HG03196 (cell line): ENCODE measurements around the gene PSMG4.

ENCODE experiments used
- ATAC-seq: cut with Tn5 transposase; IDR thresholded peaks from one replicate; pipeline ENCODE4 v1.9.1; 2021; ENCODE audit not compliant: unreplicated experiment

The PSMG4 gene

DNA sequence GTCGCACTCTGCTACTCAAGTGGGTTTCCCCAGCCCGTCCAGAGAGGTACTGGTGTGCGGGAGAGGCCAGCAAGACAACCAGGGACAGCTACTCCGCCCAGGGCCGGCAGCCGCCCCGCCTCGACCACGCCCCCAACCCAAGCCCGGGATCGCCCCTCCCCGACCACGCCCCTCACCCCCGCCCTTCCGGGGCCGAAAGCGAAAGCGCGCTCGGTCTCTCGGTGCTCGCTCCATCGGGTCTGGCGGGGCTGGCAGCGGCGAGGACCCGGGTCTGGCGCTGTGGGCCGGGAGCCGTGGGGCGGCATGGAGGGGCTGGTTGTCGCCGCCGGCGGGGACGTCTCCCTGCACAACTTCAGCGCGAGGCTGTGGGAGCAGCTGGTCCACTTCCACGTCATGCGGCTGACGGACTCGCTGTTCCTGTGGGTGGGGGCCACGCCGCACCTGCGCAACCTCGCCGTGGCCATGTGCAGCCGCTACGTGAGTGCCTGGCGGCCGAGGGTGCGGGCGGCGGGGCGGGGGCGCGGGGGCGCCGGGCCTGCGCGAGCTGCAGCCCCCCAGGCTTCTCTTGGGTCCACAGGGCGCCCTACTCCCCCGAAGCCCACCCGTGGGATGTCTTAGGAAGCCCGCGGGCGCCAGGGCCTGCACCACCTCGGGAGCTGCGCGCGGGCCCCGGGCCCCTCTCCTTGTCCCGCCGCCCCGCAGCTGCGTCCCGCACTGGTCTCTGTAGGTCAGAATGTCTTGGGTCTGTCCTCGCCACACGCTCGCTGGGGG is at the start of gene PSMG4:
TSS of gene PSMG4 (plus strand) at position 228 of the 771 bp plus-strand sequence. CDS start at position 304, 76 bp downstream.
- peak; percentile 72 for ATAC-seq

DNA sequence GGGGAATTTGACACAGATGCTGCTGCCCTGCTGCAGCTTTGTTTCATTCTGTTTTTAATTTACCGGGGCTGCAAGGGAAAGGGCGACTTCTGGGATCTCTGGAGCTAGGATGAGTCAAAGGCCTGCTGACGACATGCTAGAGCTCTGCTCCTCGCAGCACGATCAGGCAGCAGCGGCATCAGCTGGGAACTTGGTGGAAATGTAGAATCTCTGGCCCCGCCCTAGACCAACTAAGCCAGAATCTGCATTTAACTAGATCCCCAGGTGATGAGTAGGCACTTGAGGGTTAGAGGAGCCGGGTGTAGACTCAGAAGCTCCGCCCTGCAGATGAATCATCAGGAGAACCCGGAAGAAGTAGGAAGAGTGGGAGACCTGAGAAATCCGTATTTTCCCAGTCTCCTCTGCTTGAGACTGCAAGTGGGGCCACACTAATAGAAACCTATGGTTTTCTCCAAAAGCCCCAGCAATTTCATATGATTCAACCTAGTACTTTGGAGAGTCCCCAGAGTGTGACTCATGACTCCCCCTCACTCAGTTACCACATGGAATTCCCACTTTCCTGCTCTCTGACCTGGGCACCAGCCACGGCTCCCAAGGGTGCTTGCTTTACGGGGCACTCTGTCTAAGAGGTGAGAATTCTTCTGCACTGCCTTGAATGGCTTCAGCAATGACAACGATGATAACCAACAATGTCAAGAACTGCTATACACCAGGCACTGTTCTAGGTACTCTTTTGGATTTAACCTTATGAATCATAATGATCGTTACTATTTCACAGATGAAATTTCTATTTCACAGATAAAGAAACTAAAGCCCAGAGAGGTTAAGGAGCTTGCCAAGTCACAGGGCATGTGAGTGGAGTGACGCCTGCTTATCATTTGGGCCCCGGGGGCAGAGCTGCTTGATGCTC is 49.4 kb upstream of the PSMG4 start:
- ATAC-seq = peak; percentile 46

GRCh38 chr6:3210024-3210610 is 48.6 kb upstream of the PSMG4 start:
- ATAC-seq = no peak

DNA sequence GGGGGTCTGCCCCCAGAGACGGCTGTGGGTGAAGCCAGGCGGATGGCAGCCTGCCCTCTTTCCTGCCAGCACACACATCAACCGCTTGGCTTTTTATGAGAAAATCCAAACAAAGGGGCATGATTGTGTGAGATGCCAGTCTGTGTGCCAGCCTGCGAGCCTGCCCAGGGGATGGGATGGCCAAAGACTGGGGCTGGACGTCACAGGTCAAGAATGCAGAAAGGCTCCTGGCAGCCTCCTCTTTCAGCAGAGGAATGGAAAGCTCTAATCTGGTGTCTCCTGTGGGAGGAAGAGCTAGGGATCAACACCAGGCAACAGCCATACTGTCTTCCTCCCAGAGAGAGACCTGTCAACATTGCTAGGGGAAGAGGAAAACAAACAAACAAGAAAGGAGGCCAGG is 47.1 kb upstream of the PSMG4 start:
- no peak for ATAC-seq

DNA sequence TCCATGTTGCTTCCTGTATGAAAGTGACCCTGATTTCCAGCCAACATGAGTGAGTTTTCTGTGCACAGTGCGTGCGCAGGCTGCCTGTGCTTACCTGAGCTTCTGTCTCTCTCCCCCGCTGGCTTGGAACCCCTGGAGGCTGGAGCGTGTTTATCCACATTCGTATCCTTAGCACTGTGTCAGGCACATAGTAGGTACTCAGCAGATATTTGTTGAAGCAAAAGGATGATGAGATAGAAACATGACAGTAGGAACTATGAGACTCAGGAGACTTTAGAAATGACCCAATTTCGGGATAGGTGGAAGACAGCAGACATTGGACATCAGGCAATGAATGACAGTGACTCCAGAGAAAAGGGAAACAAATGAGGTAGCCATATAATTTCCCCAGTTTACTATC is 46.5 kb upstream of the PSMG4 start:
- no peak for ATAC-seq

DNA sequence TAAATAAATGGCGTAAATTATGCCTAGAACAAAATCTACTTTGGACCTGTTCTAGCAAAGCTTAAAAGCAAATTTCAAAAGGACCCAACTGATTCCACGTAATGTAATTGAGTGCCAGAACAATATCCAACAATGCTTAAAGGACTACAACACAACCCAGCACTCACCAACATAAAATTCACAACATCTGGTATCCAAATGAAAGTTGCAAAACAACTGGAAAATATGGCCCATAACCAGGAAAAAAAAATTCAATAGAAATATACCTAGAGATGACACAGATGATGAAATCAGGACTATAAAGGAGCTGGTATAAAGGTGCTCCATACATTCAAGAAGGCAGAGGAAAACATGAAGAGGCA is 45.4 kb upstream of the PSMG4 start:
- ATAC-seq = no peak

GRCh38 chr6:3214898-3215297 is 43.8 kb upstream of the PSMG4 start:
- ATAC-seq = no peak

DNA sequence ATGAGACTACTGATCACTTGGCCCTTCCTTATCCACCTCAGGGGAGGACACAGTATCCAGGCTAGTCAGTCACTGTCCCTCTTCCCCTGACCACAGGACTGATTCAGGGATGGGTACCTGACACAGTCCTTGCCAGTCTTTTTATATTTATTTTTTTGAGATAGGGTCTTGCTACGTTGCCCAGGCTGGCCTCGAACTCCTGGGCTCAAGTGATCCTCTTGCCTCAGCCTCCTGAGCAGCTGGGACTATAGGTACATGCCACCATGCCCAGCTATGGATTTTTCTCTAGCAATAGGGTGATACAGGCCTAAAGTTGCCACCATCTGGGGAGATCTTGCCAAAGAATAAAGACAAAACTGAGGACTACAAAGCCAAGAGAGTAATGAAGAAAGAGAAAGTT is 41.5 kb upstream of the PSMG4 start:
- ATAC-seq = no peak

- no peak for ATAC-seq
Measured at GRCh38 chr6:3218266-3218665, 40.5 kb upstream of the PSMG4 start.

GRCh38 chr6:3220366-3220765 is 38.4 kb upstream of the PSMG4 start:
- no peak for ATAC-seq

GRCh38 chr6:3221578-3221977 is 37.2 kb upstream of the PSMG4 start:
- no peak for ATAC-seq

GRCh38 chr6:3222506-3223038 is 36.2 kb upstream of the PSMG4 start:
- no peak for ATAC-seq

- no peak for ATAC-seq
Measured at GRCh38 chr6:3226042-3226441, 32.7 kb upstream of the PSMG4 start.

DNA sequence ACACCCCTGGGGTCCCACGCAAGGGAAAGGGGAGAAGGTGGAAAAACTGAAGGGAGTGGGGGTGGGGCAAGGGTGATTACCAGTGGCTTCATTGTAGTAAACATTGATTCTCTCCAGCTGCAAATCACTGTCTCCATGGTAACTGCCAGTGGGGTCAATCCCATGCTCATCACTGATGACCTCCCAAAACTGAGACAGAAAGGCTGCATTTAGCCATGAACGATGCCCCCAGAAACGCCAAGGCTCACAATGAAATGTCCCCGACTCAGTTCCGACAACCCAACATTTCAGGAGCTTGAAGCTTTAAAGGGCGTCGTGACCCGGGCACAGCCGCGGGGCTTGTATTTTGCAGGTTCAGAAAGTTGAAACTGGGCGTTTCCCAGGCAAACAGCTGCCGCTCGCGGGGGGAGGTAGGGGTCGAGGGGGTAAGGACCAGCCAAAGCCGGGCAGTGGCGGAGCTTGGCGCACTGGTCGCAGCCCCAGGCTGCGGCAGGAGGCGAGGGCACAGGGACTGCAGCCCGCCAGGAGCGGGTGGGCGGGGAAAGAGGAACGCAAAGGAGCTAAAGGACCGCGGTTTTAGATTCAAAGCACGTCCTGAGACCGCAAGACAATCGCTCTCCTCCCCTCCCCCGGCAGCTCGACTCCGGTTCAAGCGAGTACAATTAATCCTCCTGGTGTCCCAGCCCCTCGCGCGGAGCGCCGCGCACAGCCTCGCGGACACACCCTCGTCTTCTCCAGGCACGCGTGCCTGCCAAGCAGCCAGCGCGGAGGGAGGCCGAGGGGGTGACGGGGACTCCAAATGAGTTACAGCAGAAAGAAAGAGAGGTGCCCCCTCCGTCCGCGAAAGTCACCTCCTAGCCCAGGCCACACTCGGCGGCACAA is 32.0 kb upstream of the PSMG4 start:
- no peak for ATAC-seq

GRCh38 chr6:3227363-3228045 is 31.2 kb upstream of the PSMG4 start, which contains the start of gene TUBB2B:
TSS of gene TUBB2B (minus strand) at chr6:3227653. CDS start at chr6:3227543, 110 bp downstream.
- no peak for ATAC-seq

GRCh38 chr6:3228046-3228671 is 30.6 kb upstream of the PSMG4 start:
- ATAC-seq = no peak

GRCh38 chr6:3228771-3229565 is 29.8 kb upstream of the PSMG4 start:
- ATAC-seq = no peak

DNA sequence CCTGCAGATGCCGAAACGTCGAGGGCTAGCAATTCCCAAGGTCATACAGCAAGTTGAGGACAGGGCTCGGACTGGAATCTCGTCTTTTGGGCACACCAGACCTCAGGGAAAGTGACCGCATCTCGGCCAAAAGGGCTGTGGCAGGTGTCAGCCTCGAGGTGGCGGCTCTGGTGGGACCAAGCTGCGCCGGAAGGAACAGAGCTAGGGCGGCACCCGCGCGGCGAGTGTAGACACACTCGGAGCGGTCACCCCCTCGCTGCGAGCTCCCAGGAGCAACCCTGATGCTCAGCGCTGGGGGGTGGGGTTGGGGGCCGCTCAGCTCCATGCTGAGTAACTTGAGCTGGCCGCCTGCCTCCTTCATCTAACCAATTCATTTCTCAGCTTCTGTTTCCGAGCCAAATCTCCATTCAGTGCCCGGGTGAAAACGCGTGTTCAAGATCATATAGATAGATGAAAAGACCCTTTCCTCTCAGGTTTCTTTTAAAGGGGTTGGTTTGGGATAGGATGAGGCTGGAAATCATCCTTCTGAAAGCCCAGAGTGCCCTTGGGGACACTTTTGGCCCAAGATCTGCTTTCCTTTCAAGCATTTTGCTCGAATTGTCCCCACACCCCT is 29.1 kb upstream of the PSMG4 start:
- no peak for ATAC-seq
